Endothelial cell of umbilical vein (primary cell): ENCODE measurements around the gene SYDE2. TPM values are rescaled to one million over a fixed set of nuclear protein-coding genes. Genes with fewer than 3 reads are reported as not detected.

Experiments used
- BruUV-seq: library from RNA; stranded (reverse); fragments of 400-500 nt; replicated peaks from 2 replicates; lab custom pipeline; 2021; lab: Mats Ljungman, UMichigan
- CTCF ChIA-PET: fragments of 300-600, 350-600 bp; sonication (Branson Sonifier 250); formaldehyde crosslinking; loops from one replicate; lab custom pipeline; 2021; ENCODE audit warnings: antibody characterized with exemption, inconsistent platforms; lab: Charles Lee
- POLR2A ChIA-PET: fragments of 300-600, 350-600 bp; sonication (Branson Sonifier 250); formaldehyde crosslinking; loops from one replicate; lab custom pipeline; 2021; ENCODE audit warnings: antibody characterized with exemption, inconsistent platforms; lab: Charles Lee
- DNase-seq: peaks from one replicate; pipeline ENCODE4 v3.0.0-alpha.2; 2011; ENCODE audit warnings: low read depth, low spot score
- FAIRE-seq: peaks from 2 replicates; lab custom pipeline; 2011; peaks lifted over from hg19 to GRCh38; lab: Jason Lieb, UNC
- H2AFZ ChIP-seq: 2 replicates; pipeline ENCODE4 v1.6.0; 2012; ENCODE audit warnings: low read depth, low read length, control low read depth, inconsistent platforms
- H3K27ac ChIP-seq: 2 replicates; pipeline ENCODE4 v1.5.1; 2011; ENCODE audit warnings: low read depth, mild to moderate bottlenecking, control low read depth, low read length, moderate library complexity; ENCODE audit not compliant: insufficient read depth
- H3K27me3 ChIP-seq, 2 experiments: 2 replicates each; pipeline versions ENCODE4 v1.6.0 to v1.6.1; 2011; ENCODE audit warnings: low read length in 2 of 2, mixed read lengths in 1 of 2; ENCODE audit not compliant: control insufficient read depth in 2 of 2, insufficient read depth in 2 of 2
- H3K36me3 ChIP-seq, 2 experiments: 2 replicates in 1 of 2; 3 replicates in 1 of 2; pipeline ENCODE4 v1.5.1; 2011; ENCODE audit warnings: low read length in 2 of 2, mild to moderate bottlenecking in 1 of 2, moderate library complexity in 1 of 2; ENCODE audit not compliant: control insufficient read depth in 2 of 2, insufficient read depth in 2 of 2; ENCODE audit errors: extremely low read depth in 1 of 2
- H3K4me1 ChIP-seq: 3 replicates; pipeline ENCODE4 v1.5.1; 2011; ENCODE audit warnings: mild to moderate bottlenecking, low read length; ENCODE audit not compliant: control insufficient read depth, insufficient read depth; ENCODE audit errors: extremely low read depth
- H3K4me2 ChIP-seq: 2 replicates; pipeline ENCODE4 v1.6.1; 2011; ENCODE audit warnings: low read length, control low read depth, mixed read lengths; ENCODE audit not compliant: insufficient read depth
- H3K4me3 ChIP-seq, 3 experiments: fragments of 200-600 bp in 1 of 3; sonication (generic), shearing (Covaris generic) in 1 of 3; replicated peaks in 1 of 3; 2 replicates each; pipeline ENCODE4 v1.5.1; 2011 to 2016; ENCODE audit warnings: control low read depth in 3 of 3, low read length in 3 of 3, mild to moderate bottlenecking in 2 of 3, inconsistent platforms in 1 of 3, low read depth in 1 of 3, moderate library complexity in 1 of 3; ENCODE audit not compliant: insufficient read depth in 1 of 3
- H3K79me2 ChIP-seq: 2 replicates; pipeline ENCODE4 v1.6.0; 2012; ENCODE audit warnings: low read length, inconsistent platforms; ENCODE audit not compliant: control insufficient read depth, insufficient read depth
- H3K9ac ChIP-seq: replicated peaks from 2 replicates; pipeline ENCODE3; 2011; ENCODE audit warnings: low read length, control low read depth; ENCODE audit not compliant: insufficient read depth; ENCODE audit errors: extremely low read depth
- H3K9me1 ChIP-seq: replicated peaks from 3 replicates; pipeline ENCODE4 v1.6.0; 2011; ENCODE audit warnings: mild to moderate bottlenecking, low read length; ENCODE audit not compliant: control insufficient read depth, insufficient read depth; ENCODE audit errors: extremely low read depth
- H3K9me3 ChIP-seq: replicated peaks from 2 replicates; pipeline ENCODE4 v1.5.1; 2012; ENCODE audit warnings: low read length, inconsistent platforms; ENCODE audit not compliant: control insufficient read depth, insufficient read depth
- H4K20me1 ChIP-seq: replicated peaks from 2 replicates; pipeline ENCODE3; 2011; ENCODE audit warnings: mild to moderate bottlenecking, low read length; ENCODE audit not compliant: control insufficient read depth, insufficient read depth; ENCODE audit errors: extremely low read depth
- CTCF ChIP-seq, 2 donors: IDR thresholded peaks; 1 replicate in 1 of 2; 2 replicates in 1 of 2; pipeline ENCODE4 v1.5.1; 2011; ENCODE audit warnings: low read length in 2 of 2, mild to moderate bottlenecking in 2 of 2, moderate library complexity in 2 of 2, control low read depth in 1 of 2, inconsistent platforms in 1 of 2, low read depth in 1 of 2; ENCODE audit not compliant: insufficient read depth in 1 of 2; ENCODE audit errors: extremely low read depth in 1 of 2
- EZH2 ChIP-seq: IDR thresholded peaks from 2 replicates; pipeline ENCODE4 v1.6.1; 2012; ENCODE audit warnings: borderline replicate concordance, low read depth, mild to moderate bottlenecking, moderate library complexity, low read length, inconsistent platforms; ENCODE audit not compliant: severe bottlenecking
- FOS ChIP-seq: IDR thresholded peaks from 2 replicates; pipeline ENCODE4 v1.6.1; 2011; ENCODE audit warnings: mild to moderate bottlenecking, low read length, moderate library complexity, borderline replicate concordance; ENCODE audit not compliant: insufficient read depth
- GATA2 ChIP-seq: IDR thresholded peaks from 2 replicates; pipeline ENCODE4 v1.7.0; 2011; ENCODE audit warnings: low read depth, mild to moderate bottlenecking, moderate library complexity, mixed read lengths, low read length; ENCODE audit not compliant: insufficient read length, insufficient read depth
- JUN ChIP-seq: IDR thresholded peaks from 2 replicates; pipeline ENCODE4 v1.6.1; 2011; ENCODE audit warnings: borderline replicate concordance, low read depth; ENCODE audit not compliant: insufficient read length, insufficient read depth
- MAX ChIP-seq: IDR thresholded peaks from 2 replicates; pipeline ENCODE4 v1.6.1; 2011; ENCODE audit not compliant: insufficient read depth, insufficient read length
- MYC ChIP-seq: IDR thresholded peaks from one replicate; pipeline ENCODE4 v1.6.1; 2011; ENCODE audit warnings: mild to moderate bottlenecking, low read depth, low read length
- POLR2A ChIP-seq: IDR thresholded peaks from 2 replicates; pipeline ENCODE4 v1.6.1; 2012; ENCODE audit warnings: low read depth, mild to moderate bottlenecking, control low read depth, low read length
- POLR2AphosphoS5 ChIP-seq: IDR thresholded peaks from 2 replicates; pipeline ENCODE4 v1.6.1; 2012; ENCODE audit warnings: low read depth, mild to moderate bottlenecking, control low read depth, low read length, moderate library complexity; ENCODE audit not compliant: insufficient read depth
- dilution Hi-C: fragments of 300-500 bp; cut with MboI; formaldehyde crosslinking; loops from one replicate; pipeline ENCODE4 v1.15.0; 2019; ENCODE audit warnings: low sequenced_read_pairs; ENCODE audit not compliant: extremely low pct_ligation_motif_present
- intact Hi-C: fragments of 100-400 bp; cut with micrococcal nuclease; formaldehyde crosslinking; loops from one replicate; pipeline ENCODE4 v1.10.0; 2022
- polyA plus RNA-seq, 4 experiments: library from polyadenylated mRNA; depleted of rRNA in 3 of 4; stranded (reverse) in 3 of 4; unstranded in 1 of 4; fragments of >200 nt; gene quantifications; 2 replicates each; pipeline versions ENCODE4 v1.2.1 to v1.2.3, GENCODE V29; 2011 to 2012; ENCODE audit warnings: missing spikeins in 1 of 4
- total RNA-seq: library from RNA; stranded (reverse); gene quantifications from 2 replicates; pipeline ENCODE4 v1.2.3, GENCODE V29; 2021

Gene SYDE2
- total and polyA plus RNA-seq, 2 donors (not counting 3 experiments of a cell fraction or from before 2014, with no cell fraction given) = 0.52 to 3.1 TPM

GRCh38 chr1:85224295-85224694 is 23.5 kb upstream of the SYDE2 start:
- Histone ChIP-seq H3K27me3 (peaks cover 19 to 27% of the 10 kb centered on the region in 2 experiments), H3K9me3 (no peaks in the 10 kb centered on the region), H3K9ac (no peak overlapping the region), H3K4me3 (no peak overlapping the region), H3K4me2 (no peak overlapping the region), H3K9me1 (no peaks in the 10 kb centered on the region), H4K20me1 (no peaks in the 10 kb centered on the region), H3K36me3 (no peaks in the 10 kb centered on the region), H2AFZ (no peak overlapping the region), H3K4me1 (no peaks in the 10 kb centered on the region), H3K27ac (no peak overlapping the region), H3K79me2 (no peaks in the 10 kb centered on the region)
- no TSS peak for BruUV-seq
- intact Hi-C loops (no loop called here), dilution Hi-C loops (no loop called here)
- FAIRE-seq (no peak), DNase-seq (no peak)
- ChIA-PET POLR2A (no interaction called here), CTCF (interaction anchor here (1.4 to 1.6 kb wide), 4 partner anchors 11 to 280 kb away, joined by 4 to 10 read pairs (median 6); no protein-coding TSS in a partner anchor)
- TF ChIP-seq POLR2AphosphoS5 = no peak
- TF ChIP-seq FOS = no peak
- no peak for TF ChIP-seq CTCF (IDR thresholded peaks at IDR 0.05; ENCODE audit: extremely low read depth in 1 of 2, insufficient read depth in 1 of 2, low read depth in 1 of 2, low read length in 2 of 2)
- TF ChIP-seq MAX = no peak
- TF ChIP-seq POLR2A = no peak

- H2AFZ ChIP-seq = no peak overlapping the region
- intact Hi-C loops = no loop called here
- DNase-seq = no peak
- no peaks in the 10 kb centered on the region for H3K36me3 ChIP-seq
- peaks cover 23 to 27% of the 10 kb centered on the region in 2 experiments for H3K27me3 ChIP-seq
- H4K20me1 ChIP-seq = no peaks in the 10 kb centered on the region
- FAIRE-seq = no peak
- TF ChIP-seq FOS (no peak), POLR2AphosphoS5 (no peak), POLR2A (no peak), MAX (no peak), JUN (no peak), CTCF (IDR thresholded peaks at IDR 0.05; ENCODE audit: extremely low read depth in 1 of 2, insufficient read depth in 1 of 2, low read depth in 1 of 2, low read length in 2 of 2) (no peak), EZH2 (no peak), GATA2 (no peak), MYC (no peak)
- H3K4me2 ChIP-seq = no peak overlapping the region
- H3K27ac ChIP-seq = no peak overlapping the region
- H3K79me2 ChIP-seq = no peaks in the 10 kb centered on the region
- BruUV-seq = no TSS peak
- H3K9me3 ChIP-seq = no peaks in the 10 kb centered on the region
- no peaks in the 10 kb centered on the region for H3K4me1 ChIP-seq
- dilution Hi-C loops = no loop called here
- ChIA-PET CTCF (interaction anchor here (0.6 kb wide), 1 partner anchor 32 kb away, joined by 3 read pairs; no protein-coding TSS in a partner anchor), POLR2A (no interaction called here)
- H3K4me3 ChIP-seq = no peak overlapping the region
- H3K9me1 ChIP-seq = no peaks in the 10 kb centered on the region
- H3K9ac ChIP-seq = no peak overlapping the region
These were observed 22.5 kb upstream of the SYDE2 start for GRCh38 chr1:85223334-85223733.
